HepG2 (cell line): ENCODE results near the gene CAMK2G. TPM values are rescaled to one million over a fixed set of nuclear protein-coding genes. Genes with fewer than 3 reads are reported as not detected.

ENCODE experiments used
- ATAC-seq: fragments of 200-7000 bp; cut with Tn5 transposase; 3 replicates; pipeline ENCODE4 v1.9.1; 2020; ENCODE audit warnings: mild to moderate bottlenecking, moderate library complexity
- BruUV-seq: library from RNA; stranded (reverse); fragments of 400-500 nt; replicated peaks from 2 replicates; lab custom pipeline; 2021; lab: Mats Ljungman, UMichigan
- CTCF ChIA-PET: fragments of 300-600 bp; formaldehyde crosslinking; extraction: SDS; loops from one replicate; lab custom pipeline; 2021; ENCODE audit warnings: low total read pairs, inconsistent platforms, low intra/inter-chr PET ratio; lab: Yijun Ruan, JAX
- POLR2A ChIA-PET: fragments of 350-600 bp; sonication (Branson Sonifier 250); formaldehyde crosslinking; loops from one replicate; lab custom pipeline; 2020; ENCODE audit warnings: antibody characterized with exemption, inconsistent platforms; lab: Yijun Ruan, JAX
- DNase-seq: peaks from one replicate; pipeline ENCODE4 v3.0.0-alpha.2; 2015; ENCODE audit warnings: low spot score
- FAIRE-seq: peaks from 3 replicates; lab custom pipeline; 2011; peaks lifted over from hg19 to GRCh38; lab: Jason Lieb, UNC
- H2AFZ ChIP-seq: one replicate; pipeline ENCODE4 v1.6.1; 2011; ENCODE audit warnings: low read length, inconsistent platforms
- H3K27ac ChIP-seq: fragments of 300-600 bp; 3 replicates; pipeline ENCODE4 v1.8.0; 2011; ENCODE audit warnings: mixed run types, mild to moderate bottlenecking, mixed read lengths, low read length, inconsistent platforms; ENCODE audit not compliant: insufficient read depth; ENCODE audit errors: extremely low read length
- H3K27me3 ChIP-seq, 2 experiments: fragments of 200-600 bp in 1 of 2; 2 replicates in 1 of 2; 3 replicates in 1 of 2; pipeline versions ENCODE4 v1.6.0 to v1.8.0; 2011; ENCODE audit warnings: low read length in 2 of 2, mild to moderate bottlenecking in 2 of 2, moderate library complexity in 2 of 2, inconsistent platforms in 1 of 2; ENCODE audit not compliant: insufficient read depth in 2 of 2, control insufficient read depth in 1 of 2
- H3K36me3 ChIP-seq, 2 experiments: fragments of 200-600 bp in 1 of 2; replicated peaks in 1 of 2; 2 replicates in 1 of 2; 3 replicates in 1 of 2; pipeline versions ENCODE4 v1.5.1 to v1.8.0; 2011; ENCODE audit warnings: low read length in 2 of 2, inconsistent platforms in 1 of 2; ENCODE audit not compliant: insufficient read depth in 2 of 2, control insufficient read depth in 1 of 2
- H3K4me1 ChIP-seq: 2 replicates; pipeline ENCODE4 v1.5.1; 2012; ENCODE audit warnings: low read length, inconsistent platforms; ENCODE audit not compliant: insufficient read depth
- H3K4me2 ChIP-seq: 2 replicates; pipeline ENCODE4 v1.6.0; 2011; ENCODE audit warnings: low read depth, low read length, inconsistent platforms
- H3K4me3 ChIP-seq, 3 experiments: fragments of 200-600 bp in 1 of 3; sonication (generic), shearing (Covaris generic) in 1 of 3; replicated peaks in 1 of 3; 2 replicates each; pipeline ENCODE4 v1.5.1; 2011 to 2016; ENCODE audit warnings: low read length in 3 of 3, inconsistent platforms in 2 of 3, low read depth in 2 of 3, mild to moderate bottlenecking in 2 of 3, control low read depth in 1 of 3, mixed read lengths in 1 of 3; ENCODE audit not compliant: insufficient read depth in 1 of 3
- H3K79me2 ChIP-seq: one replicate; pipeline ENCODE4 v1.6.1; 2011; ENCODE audit warnings: low read length, inconsistent platforms; ENCODE audit not compliant: insufficient read depth
- H3K9ac ChIP-seq: 2 replicates; pipeline ENCODE4 v1.6.0; 2011; ENCODE audit warnings: mild to moderate bottlenecking, low read depth, low read length, inconsistent platforms; ENCODE audit not compliant: insufficient read depth
- H3K9me3 ChIP-seq: 2 replicates; pipeline ENCODE4 v1.5.1; 2012; ENCODE audit warnings: mild to moderate bottlenecking, low read length
- H4K20me1 ChIP-seq: 2 replicates; pipeline ENCODE4 v1.6.0; 2011; ENCODE audit warnings: inconsistent platforms, mild to moderate bottlenecking, low read length, moderate library complexity; ENCODE audit not compliant: insufficient read depth
- ARNTL ChIP-seq: sonication (generic); formaldehyde crosslinking; IDR thresholded peaks from 2 replicates; pipeline ENCODE4 v1.4.0; 2020; ENCODE audit warnings: mild to moderate bottlenecking, missing genetic modification reagents
- FOXA1 ChIP-seq, 2 experiments: fragments of 450-650 bp in 1 of 2; sonication (generic) in 1 of 2; formaldehyde crosslinking in 1 of 2; IDR thresholded peaks; 2 replicates each; pipeline versions ENCODE4 v1.4.0 to v1.6.1; 2016 to 2020; ENCODE audit warnings: missing genetic modification reagents in 1 of 2
- HMGXB4 ChIP-seq, 2 experiments: sonication (generic) in 1 of 2; formaldehyde crosslinking in 1 of 2; IDR thresholded peaks; 2 replicates each; pipeline versions ENCODE4 v1.4.0 to v1.6.1; 2018 to 2020; ENCODE audit warnings: missing genetic modification reagents in 2 of 2, borderline replicate concordance in 1 of 2, low read depth in 1 of 2, mild to moderate bottlenecking in 1 of 2, missing biosample characterization in 1 of 2
- KDM1A ChIP-seq: IDR thresholded peaks from 2 replicates; pipeline ENCODE4 v1.6.1; 2016; ENCODE audit warnings: missing compliant biosample characterization
- MXD4 ChIP-seq: IDR thresholded peaks from 2 replicates; pipeline ENCODE4 v1.6.1; 2016; ENCODE audit warnings: mild to moderate bottlenecking, missing biosample characterization, missing genetic modification reagents
- NFE2L2 ChIP-seq: fragments of 150-350 bp; IDR thresholded peaks from 2 replicates; pipeline ENCODE4 v1.6.1; 2014; ENCODE audit warnings: low read length
- RBFOX2 ChIP-seq: fragments of 200-400 bp; formaldehyde crosslinking; IDR thresholded peaks from 2 replicates; pipeline ENCODE4 v1.6.1; 2017; ENCODE audit warnings: low read depth, mild to moderate bottlenecking, low read length
- SETDB1 ChIP-seq: sonication (generic); formaldehyde crosslinking; IDR thresholded peaks from 2 replicates; pipeline ENCODE4 v1.5.1; 2020; ENCODE audit warnings: missing genetic modification reagents, mild to moderate bottlenecking, borderline replicate concordance
- THRA ChIP-seq: sonication (generic); formaldehyde crosslinking; IDR thresholded peaks from 2 replicates; pipeline ENCODE4 v1.4.0; 2020; ENCODE audit warnings: missing genetic modification reagents, borderline replicate concordance
- ZNF230 ChIP-seq: sonication (generic); formaldehyde crosslinking; IDR thresholded peaks from 2 replicates; pipeline ENCODE4 v1.4.0; 2020; ENCODE audit warnings: mild to moderate bottlenecking, missing genetic modification reagents
- ZNF530 ChIP-seq: sonication (generic); formaldehyde crosslinking; IDR thresholded peaks from 2 replicates; pipeline ENCODE4 v1.5.0; 2020; ENCODE audit warnings: low read depth, mild to moderate bottlenecking, missing genetic modification reagents
- WGBS: methylation state at CpG from one replicate; pipeline ENCODE4 v1.1.6; 2017; ENCODE audit warnings: low lambda C conversion rate; 5-methylcytosine and 5-hydroxymethylcytosine counted together
- in situ Hi-C: cut with HindIII; loops from 2 replicates; pipeline ENCODE4 v1.10.0; 2017; ENCODE audit warnings: low pct_unique_long_range_greater_than_20kb; ENCODE audit not compliant: extremely low pct_ligation_motif_present
- intact Hi-C: fragments of 100-400 bp; cut with micrococcal nuclease; formaldehyde crosslinking; loops from one replicate; pipeline ENCODE4 v1.10.0; 2022; ENCODE audit not compliant: unreplicated experiment
- polyA plus RNA-seq, 8 experiments: library from polyadenylated mRNA; depleted of rRNA in 3 of 8; stranded (reverse) in 7 of 8; unstranded in 1 of 8; fragments of >200 nt; fragmentation: Illumina TruSeq in 4 of 8; extraction: Trizol in 4 of 8; gene quantifications; 2 replicates each; pipeline versions ENCODE4 v1.2.1 to v1.2.3, GENCODE V29; 2011 to 2016; ENCODE audit warnings: low read depth in 4 of 8, missing spikeins in 1 of 8, mixed read lengths in 1 of 8; ENCODE audit not compliant: insufficient read depth in 1 of 8
- total RNA-seq, 5 experiments: library from RNA; depleted of rRNA; stranded (reverse); fragments of >200 nt; fragmentation: Illumina TruSeq; extraction: Trizol; gene quantifications; 2 replicates each; pipeline ENCODE4 v1.2.3, GENCODE V29; 2016; ENCODE audit warnings: low read depth in 1 of 5
- TF ChIP-seq, protein P1 (sequence below): sonication (generic); formaldehyde crosslinking; IDR thresholded peaks from 2 replicates; pipeline ENCODE4 v1.5.0; 2020; ENCODE audit warnings: mild to moderate bottlenecking, missing genetic modification reagents
- TF ChIP-seq, protein P2 (sequence below): sonication (generic); formaldehyde crosslinking; IDR thresholded peaks from 2 replicates; pipeline ENCODE4 v1.5.0; 2020; ENCODE audit warnings: missing genetic modification reagents
- TF ChIP-seq, protein P3 (sequence below): IDR thresholded peaks from 2 replicates; pipeline ENCODE4 v1.6.1; 2016; ENCODE audit warnings: mild to moderate bottlenecking, missing biosample characterization, missing genetic modification reagents
- TF ChIP-seq, protein P4 (sequence below): sonication (generic); formaldehyde crosslinking; IDR thresholded peaks from 2 replicates; pipeline ENCODE4 v1.8.1; 2023; ENCODE audit warnings: missing genetic modification reagents, mild to moderate bottlenecking, borderline replicate concordance

CAMK2G gene
- total and polyA plus RNA-seq, 2 of the 13 experiments (the other 11 are each of a cell fraction or from before 2014, with no cell fraction given), result 15.9 to 18.8 TPM

GRCh38 chr10:73838008-73838567 lies 36.3 kb downstream of the CAMK2G start:
- no peak overlapping the region for H3K9ac ChIP-seq
- peak overlapping the region; percentile 98 for H3K27ac ChIP-seq
- no peaks in the 10 kb centered on the region for H3K79me2 ChIP-seq
- 83% methylated on average over 3 of the region's 3 CpGs for WGBS
- ATAC-seq (no peak), FAIRE-seq (no peak), DNase-seq (no peak)
- no peaks in the 10 kb centered on the region for H4K20me1 ChIP-seq
- no TSS peak for BruUV-seq
- H3K36me3 ChIP-seq, result peaks cover 5 to 34% of the 10 kb centered on the region in 2 experiments
- ChIA-PET CTCF (no interaction called here), POLR2A (interaction anchor here (0.6 kb wide), 1 partner anchor 1684 kb away, joined by 3 read pairs; no protein-coding TSS in a partner anchor)
- H3K9me3 ChIP-seq, result no peaks in the 10 kb centered on the region
- in situ Hi-C loops, result no loop called here
- H3K27me3 ChIP-seq, result no peaks in the 10 kb centered on the region
- H3K4me1 ChIP-seq, result peaks cover 54% of the 10 kb centered on the region
- H2AFZ ChIP-seq, result no peak overlapping the region
- H3K4me3 ChIP-seq, result no peak overlapping the region
- intact Hi-C loops, result no loop called here
- no peak overlapping the region for H3K4me2 ChIP-seq
- TF ChIP-seq MXD4 (CRISPR knock-in tag) (no peak), ZNF230 (CRISPR knock-in tag) (no peak), ZNF530 (CRISPR knock-in tag) (no peak), RBFOX2 (no peak), HMGXB4 (CRISPR knock-in tag; IDR thresholded peaks at IDR 0.05; ENCODE audit: borderline replicate concordance in 1 of 2, low read depth in 1 of 2) (no peak), FOXA1 (IDR thresholded peaks at IDR 0.05) (no peak), FOXA1 (CRISPR knock-in tag; IDR thresholded peaks at IDR 0.05) (no peak), KDM1A (CRISPR knock-in tag) (peak; percentile 17; the same call in 1 of the 2 replicates), SETDB1 (CRISPR knock-in tag) (no peak), THRA (no peak), ARNTL (CRISPR knock-in tag) (no peak), NFE2L2 (no peak)
- TF ChIP-seq, protein P1, sequence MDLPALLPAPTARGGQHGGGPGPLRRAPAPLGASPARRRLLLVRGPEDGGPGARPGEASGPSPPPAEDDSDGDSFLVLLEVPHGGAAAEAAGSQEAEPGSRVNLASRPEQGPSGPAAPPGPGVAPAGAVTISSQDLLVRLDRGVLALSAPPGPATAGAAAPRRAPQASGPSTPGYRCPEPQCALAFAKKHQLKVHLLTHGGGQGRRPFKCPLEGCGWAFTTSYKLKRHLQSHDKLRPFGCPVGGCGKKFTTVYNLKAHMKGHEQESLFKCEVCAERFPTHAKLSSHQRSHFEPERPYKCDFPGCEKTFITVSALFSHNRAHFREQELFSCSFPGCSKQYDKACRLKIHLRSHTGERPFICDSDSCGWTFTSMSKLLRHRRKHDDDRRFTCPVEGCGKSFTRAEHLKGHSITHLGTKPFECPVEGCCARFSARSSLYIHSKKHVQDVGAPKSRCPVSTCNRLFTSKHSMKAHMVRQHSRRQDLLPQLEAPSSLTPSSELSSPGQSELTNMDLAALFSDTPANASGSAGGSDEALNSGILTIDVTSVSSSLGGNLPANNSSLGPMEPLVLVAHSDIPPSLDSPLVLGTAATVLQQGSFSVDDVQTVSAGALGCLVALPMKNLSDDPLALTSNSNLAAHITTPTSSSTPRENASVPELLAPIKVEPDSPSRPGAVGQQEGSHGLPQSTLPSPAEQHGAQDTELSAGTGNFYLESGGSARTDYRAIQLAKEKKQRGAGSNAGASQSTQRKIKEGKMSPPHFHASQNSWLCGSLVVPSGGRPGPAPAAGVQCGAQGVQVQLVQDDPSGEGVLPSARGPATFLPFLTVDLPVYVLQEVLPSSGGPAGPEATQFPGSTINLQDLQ (CRISPR knock-in tag), result no peak
- TF ChIP-seq, protein P2, sequence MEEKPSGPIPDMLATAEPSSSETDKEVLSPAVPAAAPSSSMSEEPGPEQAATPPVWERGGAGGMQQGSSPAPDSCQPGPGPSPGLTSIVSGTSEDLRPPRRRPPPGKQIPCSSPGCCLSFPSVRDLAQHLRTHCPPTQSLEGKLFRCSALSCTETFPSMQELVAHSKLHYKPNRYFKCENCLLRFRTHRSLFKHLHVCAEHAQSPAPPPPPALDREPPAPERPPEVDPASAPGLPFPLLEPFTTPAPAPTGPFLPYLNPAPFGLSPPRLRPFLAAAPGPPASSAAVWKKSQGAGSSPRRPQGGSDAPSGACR (CRISPR knock-in tag), result no peak
- TF ChIP-seq, protein P3, sequence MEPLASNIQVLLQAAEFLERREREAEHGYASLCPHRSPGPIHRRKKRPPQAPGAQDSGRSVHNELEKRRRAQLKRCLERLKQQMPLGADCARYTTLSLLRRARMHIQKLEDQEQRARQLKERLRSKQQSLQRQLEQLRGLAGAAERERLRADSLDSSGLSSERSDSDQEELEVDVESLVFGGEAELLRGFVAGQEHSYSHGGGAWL (CRISPR knock-in tag), result no peak
- TF ChIP-seq, protein P4, sequence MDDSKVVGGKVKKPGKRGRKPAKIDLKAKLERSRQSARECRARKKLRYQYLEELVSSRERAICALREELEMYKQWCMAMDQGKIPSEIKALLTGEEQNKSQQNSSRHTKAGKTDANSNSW (CRISPR knock-in tag), result no peak
